Suprapubic skin (tissue), 4 donors: ENCODE results near the gene CES5A.

Experiments
- CTCF ChIP-seq, 2 donors: fragments of 200-600 bp in 1 of 2; fragments of 450-650 bp in 1 of 2; sonication (generic) in 1 of 2; IDR thresholded peaks; one replicate each; pipeline ENCODE4 v1.5.1; 2016 to 2019; ENCODE audit warnings: antibody characterized with exemption in 2 of 2, mild to moderate bottlenecking in 1 of 2, moderate library complexity in 1 of 2
- POLR2A ChIP-seq, 2 donors: fragments of 450-650 bp; IDR thresholded peaks; one replicate each; pipeline ENCODE4 v1.6.1; 2017; ENCODE audit warnings: antibody characterized with exemption in 2 of 2, mild to moderate bottlenecking in 2 of 2, moderate library complexity in 2 of 2
- POLR2AphosphoS5 ChIP-seq, 3 donors: sonication (generic); formaldehyde crosslinking; IDR thresholded peaks; one replicate each; pipeline ENCODE4 v1.6.1; 2017; ENCODE audit warnings: antibody characterized with exemption in 3 of 3

GRCh38 chr16:55906123-55906522, 30.9 kb upstream of the CES5A start:
- TF ChIP-seq CTCF (IDR thresholded peaks at IDR 0.05) (no peak), POLR2AphosphoS5 (IDR thresholded peaks at IDR 0.05) (no peak), POLR2A (IDR thresholded peaks at IDR 0.05) (no peak)
